SHP77 treated with DMSO at 0.1 percent for 48 hours (cell line): ENCODE results near the gene SLC38A1.
A peak's percentile ranks its signal among the peaks of the same experiment; 100 is the strongest.
"Not testable (repeated sequence)": the region's sequence is repeated elsewhere in the genome, so short reads cannot be mapped to it uniquely, and the experiment has no call there.

ENCODE experiments used
- DNase-seq: peaks from one replicate; lab custom pipeline; 2025; lab: John Stamatoyannopoulos, UW

The SLC38A1 gene

GRCh38 chr12:46268583-46269428 lies at the start of gene SLC38A1:
SLC38A1 (minus strand) TSS chr12:46269043; CDS start chr12:46239800, 29,243 bp downstream.
- peak; percentile 64 for DNase-seq

- DNase-seq, result no peak
These were observed 49.2 kb upstream of the SLC38A1 start for GRCh38 chr12:46318037-46318436.

GRCh38 chr12:46304070-46304469 lies 35.2 kb upstream of the SLC38A1 start:
- DNase-seq, result no peak

- no peak for DNase-seq
These were observed 34.3 kb upstream of the SLC38A1 start for GRCh38 chr12:46303039-46303666.

GRCh38 chr12:46300910-46301309 lies 32.1 kb upstream of the SLC38A1 start:
- DNase-seq, result no peak

- DNase-seq, result no peak
These were observed 31.0 kb upstream of the SLC38A1 start for GRCh38 chr12:46299851-46300250.

- no peak for DNase-seq
These were observed 29.4 kb upstream of the SLC38A1 start for GRCh38 chr12:46298261-46298660.

- no peak for DNase-seq
These were observed 28.0 kb upstream of the SLC38A1 start for GRCh38 chr12:46296822-46297221.

- no peak for DNase-seq
These were observed 24.0 kb upstream of the SLC38A1 start for GRCh38 chr12:46292754-46293402.

GRCh38 chr12:46291953-46292352 lies 23.1 kb upstream of the SLC38A1 start:
- not testable (repeated sequence) for DNase-seq

GRCh38 chr12:46285177-46285576 lies 16.3 kb upstream of the SLC38A1 start:
- not testable (repeated sequence) for DNase-seq

GRCh38 chr12:46282829-46283228 lies 14.0 kb upstream of the SLC38A1 start:
- no peak for DNase-seq

GRCh38 chr12:46276756-46277155 lies 7.9 kb upstream of the SLC38A1 start:
- no peak for DNase-seq

GRCh38 chr12:46271863-46272262 lies 3.0 kb upstream of the SLC38A1 start:
- DNase-seq, result no peak

- DNase-seq, result peak; percentile 55
These were observed 792 bp upstream of the SLC38A1 start for GRCh38 chr12:46269429-46270241.

GRCh38 chr12:46267825-46268582 lies 839 bp downstream of the SLC38A1 start:
- DNase-seq, result no peak

- DNase-seq, result no peak
These were observed 1.3 kb downstream of the SLC38A1 start for GRCh38 chr12:46267575-46267824.

- DNase-seq, result peak; percentile 10
These were observed 1.8 kb downstream of the SLC38A1 start for GRCh38 chr12:46266869-46267574.

- DNase-seq, result peak; percentile 6
These were observed 2.5 kb downstream of the SLC38A1 start for GRCh38 chr12:46266382-46266791.

GRCh38 chr12:46265734-46266133 lies 3.1 kb downstream of the SLC38A1 start:
- no peak for DNase-seq

- DNase-seq, result no peak
These were observed 3.7 kb downstream of the SLC38A1 start for GRCh38 chr12:46265102-46265501.
